Measurements from ENCODE around the gene GPSM3. TPM values are rescaled to one million over a fixed set of nuclear protein-coding genes. Genes with fewer than 3 reads are reported as not detected.

The GPSM3 gene
- total and polyA plus RNA-seq, 2 donors (not counting 3 experiments of a cell fraction or from before 2014, with no cell fraction given) = 19.5 to 21.6 TPM

DNA sequence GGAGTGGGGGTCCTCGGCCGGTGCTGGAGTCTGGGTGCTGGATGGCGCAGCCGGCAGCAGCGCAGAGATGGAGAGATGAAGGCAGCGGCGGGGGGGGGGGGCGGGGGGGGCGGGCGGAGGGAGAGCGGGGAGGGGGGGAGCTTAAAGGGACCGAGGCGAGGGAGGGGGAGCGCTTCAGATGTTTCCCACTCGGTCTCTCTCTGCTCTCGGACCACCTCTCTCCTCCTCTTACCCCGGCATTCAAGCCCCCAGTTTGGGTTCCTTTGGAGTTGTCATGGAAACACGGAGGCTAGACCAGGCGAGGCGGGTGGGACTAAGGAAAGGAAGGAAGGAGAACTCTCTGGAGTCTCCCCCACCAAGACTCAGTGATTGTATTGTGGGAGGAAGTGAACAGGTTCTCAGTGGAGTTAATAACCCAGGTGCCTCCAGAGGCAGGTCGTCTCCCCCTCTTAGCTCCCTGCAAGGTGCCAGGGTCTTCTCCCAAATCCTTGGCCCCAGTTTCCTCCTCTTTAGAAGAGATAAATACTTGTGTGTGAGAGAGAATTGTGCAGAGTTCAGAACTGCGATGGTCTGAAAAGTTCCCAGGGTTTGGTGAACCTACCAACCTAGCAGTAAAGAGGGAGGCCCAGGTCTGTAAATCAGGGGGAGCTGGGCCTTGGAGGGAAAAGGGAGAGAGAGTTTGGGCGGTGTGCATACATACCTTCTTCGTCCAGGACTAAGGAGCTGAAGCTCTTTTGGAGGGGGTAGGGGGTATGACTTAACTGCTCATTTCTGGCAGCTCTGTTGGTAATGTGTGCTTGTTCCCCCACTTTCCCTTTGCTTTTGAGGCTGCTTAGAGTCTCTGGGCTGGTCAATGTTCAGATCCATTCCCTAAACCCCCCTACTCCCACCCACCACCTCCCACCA is 40.3 kb downstream of the GPSM3 start, which contains the start of gene PRRT1:
PRRT1 (minus strand) TSS at position 77 of the 906 bp plus-strand sequence. CDS start 112 bp downstream, outside the sequence.
- H3K27ac ChIP-seq (ENCODE audit: insufficient read depth, low read depth, low read length) = no peak within 1 kb of the TSS
- DNase-seq (ENCODE audit: low read depth, low spot score) = peak; percentile 18
- TF ChIP-seq JUN (IDR thresholded peaks at IDR 0.05; ENCODE audit: borderline replicate concordance, insufficient read depth, insufficient read length, low read depth) (no peak), MYC (IDR thresholded peaks at IDR 0.05; ENCODE audit: low read depth, low read length) (no peak), POLR2A (IDR thresholded peaks at IDR 0.05; ENCODE audit: low read depth, low read length) (no peak), EZH2 (IDR thresholded peaks at IDR 0.05; ENCODE audit: borderline replicate concordance, low read depth, low read length, severe bottlenecking) (no peak), POLR2AphosphoS5 (IDR thresholded peaks at IDR 0.05; ENCODE audit: insufficient read depth, low read depth, low read length) (no peak)
- TF ChIP-seq, protein P1, sequence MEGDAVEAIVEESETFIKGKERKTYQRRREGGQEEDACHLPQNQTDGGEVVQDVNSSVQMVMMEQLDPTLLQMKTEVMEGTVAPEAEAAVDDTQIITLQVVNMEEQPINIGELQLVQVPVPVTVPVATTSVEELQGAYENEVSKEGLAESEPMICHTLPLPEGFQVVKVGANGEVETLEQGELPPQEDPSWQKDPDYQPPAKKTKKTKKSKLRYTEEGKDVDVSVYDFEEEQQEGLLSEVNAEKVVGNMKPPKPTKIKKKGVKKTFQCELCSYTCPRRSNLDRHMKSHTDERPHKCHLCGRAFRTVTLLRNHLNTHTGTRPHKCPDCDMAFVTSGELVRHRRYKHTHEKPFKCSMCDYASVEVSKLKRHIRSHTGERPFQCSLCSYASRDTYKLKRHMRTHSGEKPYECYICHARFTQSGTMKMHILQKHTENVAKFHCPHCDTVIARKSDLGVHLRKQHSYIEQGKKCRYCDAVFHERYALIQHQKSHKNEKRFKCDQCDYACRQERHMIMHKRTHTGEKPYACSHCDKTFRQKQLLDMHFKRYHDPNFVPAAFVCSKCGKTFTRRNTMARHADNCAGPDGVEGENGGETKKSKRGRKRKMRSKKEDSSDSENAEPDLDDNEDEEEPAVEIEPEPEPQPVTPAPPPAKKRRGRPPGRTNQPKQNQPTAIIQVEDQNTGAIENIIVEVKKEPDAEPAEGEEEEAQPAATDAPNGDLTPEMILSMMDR (IDR thresholded peaks at IDR 0.05; ENCODE audit: extremely low read depth in 1 of 2, insufficient read depth in 1 of 2, low read depth in 1 of 2, low read length in 2 of 2) = no peak
- H3K9me3 ChIP-seq (replicated peaks; ENCODE audit: control insufficient read depth, insufficient read depth, low read length) = no peaks in the 10 kb centered on the region
- H4K20me1 ChIP-seq (replicated peaks; ENCODE audit: control insufficient read depth, extremely low read depth, insufficient read depth, low read length) = no peaks in the 10 kb centered on the region
- dilution Hi-C loops (cut with MboI; ENCODE audit: extremely low pct_ligation_motif_present, low sequenced_read_pairs) (no loop called here), intact Hi-C loops (cut with micrococcal nuclease) (no loop called here)
- peaks cover 4% of the 10 kb centered on the region for H3K79me2 ChIP-seq (ENCODE audit: control insufficient read depth, insufficient read depth, low read length)
- ChIA-PET POLR2A (no interaction called here), CTCF (interaction anchor here (0.7 to 1.0 kb wide), 3 partner anchors 9 to 212 kb away, joined by 3 read pairs; no protein-coding TSS in a partner anchor)
- H3K9ac ChIP-seq (replicated peaks; ENCODE audit: extremely low read depth, insufficient read depth, low read length) = no peak within 1 kb of the TSS
- H2AFZ ChIP-seq (ENCODE audit: low read depth, low read length) = peak within 1 kb of the TSS; percentile 61
- no TSS peak for BruUV-seq (replicated peaks)
- H3K4me1 ChIP-seq (ENCODE audit: control insufficient read depth, extremely low read depth, insufficient read depth, low read length) = peaks cover 24% of the 10 kb centered on the region
- no peaks in the 10 kb centered on the region for H3K9me1 ChIP-seq (replicated peaks; ENCODE audit: control insufficient read depth, extremely low read depth, insufficient read depth, low read length)
- no peaks in the 10 kb centered on the region for H3K36me3 ChIP-seq (ENCODE audit: control insufficient read depth in 2 of 2, extremely low read depth in 1 of 2, insufficient read depth in 2 of 2, low read length in 2 of 2)
- peak within 1 kb of the TSS in 1 of 3 experiments; percentile 15 for H3K4me3 ChIP-seq (replicated peaks in 1 of 3; ENCODE audit: insufficient read depth in 1 of 3, low read depth in 1 of 3, low read length in 3 of 3)
- FAIRE-seq = no peak
- peaks cover 12 to 16% of the 10 kb centered on the region in 2 experiments for H3K27me3 ChIP-seq (ENCODE audit: control insufficient read depth in 2 of 2, insufficient read depth in 2 of 2, low read length in 2 of 2)
- H3K4me2 ChIP-seq (ENCODE audit: insufficient read depth, low read length) = peak within 1 kb of the TSS; percentile 40
